ENCODE measurements around the gene HAPLN2.

DNA sequence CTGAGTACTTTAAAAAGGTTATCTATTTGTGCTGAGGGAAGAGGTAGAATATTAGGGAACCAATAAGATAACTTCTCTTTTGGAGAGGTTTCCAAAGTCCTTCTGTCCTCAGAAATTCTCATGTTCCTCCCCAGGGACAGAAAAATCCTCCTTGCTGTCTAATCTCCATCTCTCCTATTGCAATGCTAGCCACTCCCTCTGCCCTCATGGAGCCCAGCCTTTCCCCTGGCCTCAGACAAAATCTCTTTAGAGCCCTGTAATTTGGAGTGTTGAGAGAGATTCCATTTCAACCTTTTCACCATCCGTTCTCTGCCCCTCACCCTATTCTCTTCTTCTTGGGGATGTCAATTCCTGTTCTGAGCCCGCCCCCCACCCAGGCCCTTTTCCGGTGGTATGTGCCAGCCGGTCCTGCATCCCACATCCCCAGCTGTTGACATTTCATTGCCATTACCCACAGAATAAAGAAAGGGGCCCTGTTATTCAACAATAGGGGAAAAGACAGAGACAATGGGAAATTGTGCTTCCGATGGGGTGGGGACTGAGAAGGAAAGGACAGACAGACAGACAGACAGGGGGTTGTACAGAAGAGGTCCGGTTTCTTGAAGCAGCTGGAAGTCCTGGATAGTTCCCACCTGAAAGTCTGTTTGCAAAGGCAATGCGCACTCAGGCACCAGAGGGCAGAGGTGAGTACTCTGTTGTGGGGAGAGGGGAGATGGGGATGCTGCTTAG is at the start of gene HAPLN2:
- no peak for TF ChIP-seq POLR2A (IDR thresholded peaks at IDR 0.05)
- TF ChIP-seq, protein P1, sequence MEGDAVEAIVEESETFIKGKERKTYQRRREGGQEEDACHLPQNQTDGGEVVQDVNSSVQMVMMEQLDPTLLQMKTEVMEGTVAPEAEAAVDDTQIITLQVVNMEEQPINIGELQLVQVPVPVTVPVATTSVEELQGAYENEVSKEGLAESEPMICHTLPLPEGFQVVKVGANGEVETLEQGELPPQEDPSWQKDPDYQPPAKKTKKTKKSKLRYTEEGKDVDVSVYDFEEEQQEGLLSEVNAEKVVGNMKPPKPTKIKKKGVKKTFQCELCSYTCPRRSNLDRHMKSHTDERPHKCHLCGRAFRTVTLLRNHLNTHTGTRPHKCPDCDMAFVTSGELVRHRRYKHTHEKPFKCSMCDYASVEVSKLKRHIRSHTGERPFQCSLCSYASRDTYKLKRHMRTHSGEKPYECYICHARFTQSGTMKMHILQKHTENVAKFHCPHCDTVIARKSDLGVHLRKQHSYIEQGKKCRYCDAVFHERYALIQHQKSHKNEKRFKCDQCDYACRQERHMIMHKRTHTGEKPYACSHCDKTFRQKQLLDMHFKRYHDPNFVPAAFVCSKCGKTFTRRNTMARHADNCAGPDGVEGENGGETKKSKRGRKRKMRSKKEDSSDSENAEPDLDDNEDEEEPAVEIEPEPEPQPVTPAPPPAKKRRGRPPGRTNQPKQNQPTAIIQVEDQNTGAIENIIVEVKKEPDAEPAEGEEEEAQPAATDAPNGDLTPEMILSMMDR (IDR thresholded peaks at IDR 0.05) = no peak

All from sigmoid colon (tissue), 3 donors.